ENCODE results near the gene TAGLN3. TPM values are rescaled to one million over a fixed set of nuclear protein-coding genes. Genes with fewer than 3 reads are reported as not detected.

The TAGLN3 gene
- polyA plus RNA-seq, 1 of the 3 experiments (the other 2 are of a cell fraction) = 19.6 TPM

GRCh38 chr3:111952086-111952485, 46.6 kb upstream of the TAGLN3 start:
- H3K27me3 ChIP-seq (ENCODE audit: insufficient read depth) = no peaks in the 10 kb centered on the region
- no peak overlapping the region for H3K4me2 ChIP-seq
- ChIA-PET POLR2A (no interaction called here), CTCF (no interaction called here)
- no peak overlapping the region for H3K4me3 ChIP-seq (ENCODE audit: low read depth in 2 of 2, low read length in 1 of 2)
- H3K9me3 ChIP-seq = no peaks in the 10 kb centered on the region
- H3K79me2 ChIP-seq (ENCODE audit: insufficient read depth) = peaks cover 9% of the 10 kb centered on the region
- no peaks in the 10 kb centered on the region for H4K20me1 ChIP-seq (ENCODE audit: insufficient read depth)
- no peak overlapping the region for H2AFZ ChIP-seq (ENCODE audit: low read depth)
- no peak for DNase-seq
- peaks cover 16% of the 10 kb centered on the region for H3F3A ChIP-seq (replicated peaks; ENCODE audit: insufficient read depth)
- H3K9me2 ChIP-seq = no peaks in the 10 kb centered on the region
- peaks cover 29 to 75% of the 10 kb centered on the region in 2 experiments for H3K36me3 ChIP-seq (replicated peaks in 1 of 2; ENCODE audit: control insufficient read depth in 1 of 2, insufficient read depth in 2 of 2, low read length in 1 of 2)
- no peak overlapping the region for H3K27ac ChIP-seq (ENCODE audit: low read depth in 2 of 2, low read length in 1 of 2)
- peaks cover 9 to 14% of the 10 kb centered on the region in 2 experiments; a peak in 3 of 4 replicates for H3K4me1 ChIP-seq (ENCODE audit: control insufficient read depth in 1 of 2, insufficient read depth in 2 of 2, low read depth in 1 of 2, low read length in 1 of 2)
- no peak for TF ChIP-seq CHD2 (IDR thresholded peaks at IDR 0.05; ENCODE audit: low read length, partially characterized antibody)
- TF ChIP-seq TCF12 (IDR thresholded peaks at IDR 0.05) = no peak
- TF ChIP-seq GATA2 (CRISPR knock-in tag; IDR thresholded peaks at IDR 0.05) = no peak
- no peak for TF ChIP-seq JUND (IDR thresholded peaks at IDR 0.05)
- TF ChIP-seq NFIC (IDR thresholded peaks at IDR 0.05; ENCODE audit: borderline replicate concordance) = no peak
- no peak for TF ChIP-seq NRF1 (IDR thresholded peaks at IDR 0.05; ENCODE audit: low read depth, low read length)
- TF ChIP-seq CTCF (IDR thresholded peaks at IDR 0.05) = no peak
- no peak for TF ChIP-seq RXRA (IDR thresholded peaks at IDR 0.05; ENCODE audit: borderline replicate concordance, low read depth)
- TF ChIP-seq USF2 (IDR thresholded peaks at IDR 0.05; ENCODE audit: borderline replicate concordance, low read depth, low read length) = no peak
- H3K9ac ChIP-seq = no peak overlapping the region
- WGBS (ENCODE audit: low lambda C conversion rate) = 96% methylated on average over 5 of the region's 5 CpGs

GRCh38 chr3:111952866-111953450, 45.8 kb upstream of the TAGLN3 start:
- Histone ChIP-seq H3K4me2 (no peak overlapping the region), H3K9me3 (no peaks in the 10 kb centered on the region), H3K27me3 (ENCODE audit: insufficient read depth) (no peaks in the 10 kb centered on the region), H3K9ac (no peak overlapping the region), H3K4me1 (ENCODE audit: control insufficient read depth in 1 of 2, insufficient read depth in 2 of 2, low read depth in 1 of 2, low read length in 1 of 2) (peaks cover 9 to 10% of the 10 kb centered on the region in 2 experiments; a peak in 3 of 4 replicates), H3K36me3 (replicated peaks in 1 of 2; ENCODE audit: control insufficient read depth in 1 of 2, insufficient read depth in 2 of 2, low read length in 1 of 2) (peaks cover 31 to 77% of the 10 kb centered on the region in 2 experiments), H3K9me2 (no peaks in the 10 kb centered on the region), H2AFZ (ENCODE audit: low read depth) (no peak overlapping the region), H3K79me2 (ENCODE audit: insufficient read depth) (peaks cover 6% of the 10 kb centered on the region), H3F3A (replicated peaks; ENCODE audit: insufficient read depth) (peaks cover 16% of the 10 kb centered on the region), H4K20me1 (ENCODE audit: insufficient read depth) (no peaks in the 10 kb centered on the region), H3K27ac (ENCODE audit: low read depth in 2 of 2, low read length in 1 of 2) (no peak overlapping the region), H3K4me3 (ENCODE audit: low read depth in 2 of 2, low read length in 1 of 2) (no peak overlapping the region)
- POLR2A ChIA-PET = no interaction called here
- 93% methylated on average over 6 of the region's 6 CpGs for WGBS (ENCODE audit: low lambda C conversion rate)
- CTCF ChIA-PET = interaction anchor here (0.7 to 3.1 kb wide), 6 partner anchors 9 to 237 kb away, joined by 3 to 21 read pairs (median 5); no protein-coding TSS in a partner anchor
- TF ChIP-seq ZBTB33 (IDR thresholded peaks at IDR 0.05; ENCODE audit: borderline replicate concordance, low read depth) (no peak), PBX3 (IDR thresholded peaks at IDR 0.05) (no peak), EP300 (IDR thresholded peaks at IDR 0.05; ENCODE audit: borderline replicate concordance in 1 of 2, low read depth in 1 of 2, low read length in 1 of 2) (peak in 1 of 2 experiments; percentile 18; a peak in 1 of 4 replicates), POLR2AphosphoS5 (IDR thresholded peaks at IDR 0.05; ENCODE audit: low read depth, low read length) (no peak), TCF12 (IDR thresholded peaks at IDR 0.05) (no peak), GATA2 (CRISPR knock-in tag; IDR thresholded peaks at IDR 0.05) (0 out of 2 replicates have a peak, but pooled peaks have one; percentile 7), FOXJ3 (CRISPR knock-in tag; IDR thresholded peaks at IDR 0.05) (no peak), CTCF (IDR thresholded peaks at IDR 0.05) (no peak), FOXM1 (IDR thresholded peaks at IDR 0.05; ENCODE audit: low read depth) (no peak)
- peak; percentile 21 for DNase-seq

Data from SK-N-SH (cell line).